H1 (cell line): ENCODE data around the gene C19orf53. TPM values are rescaled to one million over a fixed set of nuclear protein-coding genes. Genes with fewer than 3 reads are reported as not detected.

Source experiments
- CTCF ChIA-PET: fragments of 300-600 bp; sonication (Branson Sonifier 250); formaldehyde crosslinking; loops from one replicate; lab custom pipeline; 2021; ENCODE audit not compliant: partially characterized antibody; lab: Charles Lee
- POLR2A ChIA-PET: fragments of 300-600 bp; sonication (Branson Sonifier 250); formaldehyde crosslinking; loops from one replicate; lab custom pipeline; 2021; ENCODE audit warnings: inconsistent platforms; ENCODE audit not compliant: partially characterized antibody; lab: Charles Lee
- DNase-seq, 2 experiments: peaks; one replicate each; pipeline versions ENCODE4 v3.0.0 to v3.0.0-alpha.2; 2010 to 2022; ENCODE audit warnings: low spot score in 2 of 2, low read depth in 1 of 2, mixed read lengths in 1 of 2
- FAIRE-seq: peaks from 2 replicates; lab custom pipeline; 2011; peaks lifted over from hg19 to GRCh38; lab: Jason Lieb, UNC
- H2AFZ ChIP-seq: 2 replicates; pipeline ENCODE4 v1.8.1; 2012; ENCODE audit warnings: low read length, inconsistent platforms
- H2AK5ac ChIP-seq: 2 replicates; pipeline ENCODE4 v1.6.1; 2013; ENCODE audit warnings: low read depth, low read length
- H2BK120ac ChIP-seq: replicated peaks from 2 replicates; pipeline ENCODE3; 2013; ENCODE audit warnings: low read depth, low read length, inconsistent platforms
- H2BK12ac ChIP-seq: 2 replicates; pipeline ENCODE4 v1.6.1; 2013; ENCODE audit warnings: low read depth, low read length
- H2BK15ac ChIP-seq: 2 replicates; pipeline ENCODE4 v1.6.1; 2013; ENCODE audit warnings: low read length
- H2BK20ac ChIP-seq: 2 replicates; pipeline ENCODE4 v1.6.1; 2013; ENCODE audit warnings: low read length
- H2BK5ac ChIP-seq: 2 replicates; pipeline ENCODE4 v1.6.1; 2013; ENCODE audit warnings: low read depth, low read length
- H3K14ac ChIP-seq: 2 replicates; pipeline ENCODE4 v1.6.1; 2013; ENCODE audit warnings: inconsistent platforms; ENCODE audit not compliant: insufficient read length
- H3K18ac ChIP-seq: 2 replicates; pipeline ENCODE4 v1.6.1; 2013; ENCODE audit warnings: low read length; ENCODE audit errors: extremely low read depth
- H3K23ac ChIP-seq: 2 replicates; pipeline ENCODE4 v1.6.1; 2013; ENCODE audit warnings: inconsistent platforms; ENCODE audit not compliant: insufficient read length
- H3K23me2 ChIP-seq: 2 replicates; pipeline ENCODE4 v1.6.1; 2013; ENCODE audit warnings: low read depth, low read length
- H3K27ac ChIP-seq: 2 replicates; pipeline ENCODE4 v1.6.1; 2011; ENCODE audit warnings: low read depth, low read length, inconsistent platforms
- H3K27me3 ChIP-seq, 4 experiments: replicated peaks in 1 of 4; 1 replicate in 1 of 4; 2 replicates in 3 of 4; pipeline versions ENCODE4 v1.6.1 to v1.8.1; 2011 to 2013; ENCODE audit warnings: low read length in 3 of 4, mild to moderate bottlenecking in 3 of 4, inconsistent platforms in 2 of 4, mixed read lengths in 2 of 4, moderate library complexity in 1 of 4; ENCODE audit not compliant: control insufficient read depth in 3 of 4, insufficient read depth in 3 of 4; ENCODE audit errors: extremely low read depth in 1 of 4
- H3K36me3 ChIP-seq, 4 experiments: 2 replicates each; pipeline versions ENCODE4 v1.6.1 to v1.8.1; 2011 to 2013; ENCODE audit warnings: mild to moderate bottlenecking in 4 of 4, low read length in 3 of 4, moderate library complexity in 2 of 4, control low read depth in 1 of 4, inconsistent platforms in 1 of 4; ENCODE audit not compliant: insufficient read depth in 4 of 4, control insufficient read depth in 2 of 4
- H3K4ac ChIP-seq: replicated peaks from 2 replicates; pipeline ENCODE3; 2013; ENCODE audit warnings: low read length, low read depth, mixed read lengths, inconsistent platforms; ENCODE audit not compliant: insufficient read length
- H3K4me1 ChIP-seq, 4 experiments: replicated peaks in 1 of 4; 1 replicate in 1 of 4; 2 replicates in 3 of 4; pipeline versions ENCODE4 v1.6.1 to v1.8.1; 2011 to 2013; ENCODE audit warnings: low read length in 3 of 4, inconsistent platforms in 2 of 4, mixed read lengths in 1 of 4; ENCODE audit not compliant: insufficient read depth in 4 of 4, control insufficient read depth in 3 of 4
- H3K4me2 ChIP-seq, 2 experiments: 2 replicates each; pipeline versions ENCODE4 v1.6.1 to v1.8.1; 2011 to 2013; ENCODE audit warnings: low read depth in 2 of 2, low read length in 2 of 2, control low read depth in 1 of 2, inconsistent platforms in 1 of 2, mild to moderate bottlenecking in 1 of 2; ENCODE audit not compliant: insufficient read depth in 1 of 2
- H3K4me3 ChIP-seq, 4 experiments: fragments of 200-600, 300-600 bp in 1 of 4; sonication (generic), shearing (Covaris generic), sonication (Bioruptor Twin) in 1 of 4; 2 replicates each; pipeline versions ENCODE4 v1.5.1 to v1.8.1; 2011 to 2016; ENCODE audit warnings: low read length in 4 of 4, low read depth in 3 of 4, control low read depth in 2 of 4, inconsistent platforms in 2 of 4, mild to moderate bottlenecking in 2 of 4, mixed read lengths in 1 of 4, moderate library complexity in 1 of 4; ENCODE audit not compliant: insufficient read depth in 2 of 4; ENCODE audit errors: extremely low read depth in 1 of 4
- H3K56ac ChIP-seq: replicated peaks from 2 replicates; pipeline ENCODE3; 2013; ENCODE audit warnings: low read depth, mild to moderate bottlenecking, mixed read lengths, low read length, inconsistent platforms; ENCODE audit not compliant: insufficient read length
- H3K79me1 ChIP-seq: 2 replicates; pipeline ENCODE4 v1.6.1; 2013; ENCODE audit warnings: low read depth, low read length, control low read depth
- H3K79me2 ChIP-seq, 2 experiments: 2 replicates each; pipeline versions ENCODE4 v1.6.1 to v1.8.1; 2012 to 2013; ENCODE audit warnings: low read length in 2 of 2, mild to moderate bottlenecking in 2 of 2, inconsistent platforms in 1 of 2; ENCODE audit not compliant: insufficient read depth in 2 of 2, control insufficient read depth in 1 of 2
- H3K9ac ChIP-seq, 4 experiments: replicated peaks in 1 of 4; 1 replicate in 1 of 4; 2 replicates in 3 of 4; pipeline versions ENCODE4 v1.6.1 to v1.8.1; 2011 to 2013; ENCODE audit warnings: low read depth in 3 of 4, low read length in 3 of 4, control low read depth in 2 of 4, mild to moderate bottlenecking in 2 of 4, moderate library complexity in 2 of 4, inconsistent platforms in 1 of 4; ENCODE audit errors: extremely low read depth in 1 of 4
- H3K9me3 ChIP-seq, 2 experiments: 2 replicates each; pipeline versions ENCODE4 v1.6.1 to v1.8.1; 2012 to 2013; ENCODE audit warnings: mild to moderate bottlenecking in 2 of 2, moderate library complexity in 2 of 2, control low read depth in 1 of 2, inconsistent platforms in 1 of 2, low read depth in 1 of 2, low read length in 1 of 2, mixed read lengths in 1 of 2; ENCODE audit not compliant: insufficient read depth in 2 of 2
- H4K20me1 ChIP-seq, 2 experiments: replicated peaks in 1 of 2; 2 replicates each; pipeline versions ENCODE3 to v1.8.1; 2011 to 2013; ENCODE audit warnings: inconsistent platforms in 2 of 2, low read length in 2 of 2, mild to moderate bottlenecking in 1 of 2; ENCODE audit not compliant: insufficient read depth in 2 of 2, control insufficient read depth in 1 of 2
- H4K5ac ChIP-seq: 2 replicates; pipeline ENCODE4 v1.6.1; 2013; ENCODE audit warnings: low read length, low read depth, mixed read lengths, inconsistent platforms; ENCODE audit not compliant: insufficient read length
- H4K8ac ChIP-seq: 2 replicates; pipeline ENCODE4 v1.8.0; 2013; ENCODE audit warnings: mild to moderate bottlenecking, moderate library complexity, low read length, inconsistent platforms; ENCODE audit not compliant: insufficient read depth; ENCODE audit errors: extremely low read depth
- H4K91ac ChIP-seq: replicated peaks from 2 replicates; pipeline ENCODE3; 2013; ENCODE audit warnings: low read length, mixed read lengths, inconsistent platforms; ENCODE audit not compliant: insufficient read length
- CEBPB ChIP-seq: IDR thresholded peaks from 2 replicates; pipeline ENCODE4 v1.6.1; 2012; ENCODE audit warnings: low read depth, low read length
- JUND ChIP-seq: IDR thresholded peaks from 2 replicates; pipeline ENCODE4 v1.6.1; 2011; ENCODE audit warnings: mild to moderate bottlenecking, improper control_type of control experiment, low read length
- MAFK ChIP-seq: IDR thresholded peaks from 2 replicates; pipeline ENCODE4 v1.6.1; 2012; ENCODE audit warnings: low read depth, mild to moderate bottlenecking, improper control_type of control experiment, low read length
- WGBS, 2 experiments: shearing (Covaris generic) in 1 of 2; methylation state at CpG; one replicate each; pipeline versions ENCODE4 v1.1.6 to v1.1.7; 2013 to 2015; ENCODE audit warnings: low lambda C conversion rate in 2 of 2, mixed read lengths in 2 of 2, inconsistent platforms in 1 of 2, low coverage in 1 of 2, missing lambda C conversion rate in 1 of 2; ENCODE audit not compliant: insufficient replicate concordance in 2 of 2, insufficient coverage in 1 of 2, insufficient read length in 1 of 2; ENCODE audit errors: extremely low coverage in 1 of 2, missing lambda C conversion rate in 1 of 2; 5-methylcytosine and 5-hydroxymethylcytosine counted together
- polyA plus RNA-seq, 7 experiments: library from polyadenylated mRNA; depleted of rRNA in 3 of 7; stranded (reverse) in 5 of 7; unstranded in 2 of 7; fragments of >200 nt in 5 of 7; fragments of 200-250 nt in 2 of 7; gene quantifications; 1 replicate in 5 of 7; 2 replicates in 1 of 7; 4 replicates in 1 of 7; pipeline versions ENCODE4 v1.2.1 to v1.2.3, GENCODE V29; 2011 to 2013; ENCODE audit warnings: missing spikeins in 2 of 7, mixed read lengths in 2 of 7
- total RNA-seq: library from RNA; stranded (reverse); fragmentation: NEBNext Ultra II Directional; extraction: Animal tissue kit (Norgen Biotek cat#: 25700); gene quantifications from 2 replicates; pipeline ENCODE4 v1.2.1, GENCODE V29; 2021
- TF ChIP-seq, protein P1 (sequence below), 3 experiments: IDR thresholded peaks; 1 replicate in 2 of 3; 2 replicates in 1 of 3; pipeline versions ENCODE4 v1.5.1 to v1.6.1; 2011; ENCODE audit warnings: low read length in 3 of 3, mild to moderate bottlenecking in 3 of 3, inconsistent platforms in 2 of 3, low read depth in 1 of 3, moderate library complexity in 1 of 3; ENCODE audit not compliant: insufficient read depth in 1 of 3; ENCODE audit errors: control extremely low read depth in 1 of 3

The C19orf53 gene
- total and polyA plus RNA-seq, 2 of the 8 experiments (the other 6 are each of a cell fraction or from before 2014, with no cell fraction given): 104 to 169 TPM

DNA sequence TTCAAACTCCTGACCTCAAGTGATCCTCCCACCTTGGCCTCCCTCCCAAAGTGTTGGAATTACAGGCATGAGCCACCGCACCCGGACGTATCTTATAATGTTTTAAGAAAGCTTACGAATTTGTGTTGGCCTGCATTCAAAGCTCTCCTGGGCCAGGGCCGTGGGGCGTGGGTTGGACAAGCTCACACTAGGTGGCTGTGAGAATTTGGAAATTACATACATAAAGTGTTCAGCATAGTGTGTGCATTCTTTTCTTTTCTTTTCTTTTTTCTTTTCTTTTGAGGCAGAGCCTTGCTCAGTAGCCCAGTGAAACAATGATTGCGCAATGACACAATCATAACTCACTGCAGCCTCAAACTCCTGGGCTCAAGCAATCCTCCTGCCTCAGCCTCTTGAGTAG, 23.6 kb downstream of the C19orf53 start:
- no peak overlapping the region for H4K8ac ChIP-seq
- no peak overlapping the region for H2AK5ac ChIP-seq
- no peak overlapping the region for H3K4ac ChIP-seq
- FAIRE-seq: no peak
- no peak overlapping the region for H3K23ac ChIP-seq
- no peak overlapping the region for H3K18ac ChIP-seq
- H3K9ac ChIP-seq: no peak overlapping the region
- CTCF ChIA-PET: interaction anchor here (0.6 to 5.5 kb wide), 16 partner anchors 10 to 317 kb away, joined by 3 to 42 read pairs (median 4); partner anchors contain the start of genes C19orf53, IL27RA and MISP3
- no peak overlapping the region for H3K27ac ChIP-seq
- H2AFZ ChIP-seq: no peak overlapping the region
- no peak overlapping the region for H3K56ac ChIP-seq
- peaks cover 5% of the 10 kb centered on the region; the same call in 1 of the 2 replicates for H3K79me1 ChIP-seq
- H3K27me3 ChIP-seq: no peaks in the 10 kb centered on the region
- H4K20me1 ChIP-seq: peaks cover 0 to 3% of the 10 kb centered on the region in 2 experiments
- H2BK20ac ChIP-seq: no peak overlapping the region
- POLR2A ChIA-PET: interaction anchor here (1.4 to 6.7 kb wide), 10 partner anchors 10 to 66 kb away, joined by 3 to 60 read pairs (median 12); partner anchors contain the start of gene C19orf53
- peaks cover 3 to 9% (median 3%) of the 10 kb centered on the region in 4 experiments; a peak in 4 of 8 replicates for H3K36me3 ChIP-seq
- no peak overlapping the region for H3K4me2 ChIP-seq
- H2BK120ac ChIP-seq: no peak overlapping the region
- no peak overlapping the region for H3K14ac ChIP-seq
- no peaks in the 10 kb centered on the region for H3K9me3 ChIP-seq
- no peak overlapping the region for H2BK15ac ChIP-seq
- no peak for TF ChIP-seq JUND
- TF ChIP-seq, protein P1, sequence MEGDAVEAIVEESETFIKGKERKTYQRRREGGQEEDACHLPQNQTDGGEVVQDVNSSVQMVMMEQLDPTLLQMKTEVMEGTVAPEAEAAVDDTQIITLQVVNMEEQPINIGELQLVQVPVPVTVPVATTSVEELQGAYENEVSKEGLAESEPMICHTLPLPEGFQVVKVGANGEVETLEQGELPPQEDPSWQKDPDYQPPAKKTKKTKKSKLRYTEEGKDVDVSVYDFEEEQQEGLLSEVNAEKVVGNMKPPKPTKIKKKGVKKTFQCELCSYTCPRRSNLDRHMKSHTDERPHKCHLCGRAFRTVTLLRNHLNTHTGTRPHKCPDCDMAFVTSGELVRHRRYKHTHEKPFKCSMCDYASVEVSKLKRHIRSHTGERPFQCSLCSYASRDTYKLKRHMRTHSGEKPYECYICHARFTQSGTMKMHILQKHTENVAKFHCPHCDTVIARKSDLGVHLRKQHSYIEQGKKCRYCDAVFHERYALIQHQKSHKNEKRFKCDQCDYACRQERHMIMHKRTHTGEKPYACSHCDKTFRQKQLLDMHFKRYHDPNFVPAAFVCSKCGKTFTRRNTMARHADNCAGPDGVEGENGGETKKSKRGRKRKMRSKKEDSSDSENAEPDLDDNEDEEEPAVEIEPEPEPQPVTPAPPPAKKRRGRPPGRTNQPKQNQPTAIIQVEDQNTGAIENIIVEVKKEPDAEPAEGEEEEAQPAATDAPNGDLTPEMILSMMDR (IDR thresholded peaks at IDR 0.05; ENCODE audit: control extremely low read depth in 1 of 3, insufficient read depth in 1 of 3, low read depth in 1 of 3, low read length in 3 of 3): no peak
- TF ChIP-seq MAFK: no peak
- TF ChIP-seq CEBPB: peak; percentile 96
- H2BK5ac ChIP-seq: no peak overlapping the region
- no peak overlapping the region for H3K4me3 ChIP-seq
- 96% methylated on average over 7 of the region's 7 CpGs; no CpG with 5 or more reads in 1 of the 2 experiments for WGBS, 2 experiments
- peaks cover 8% of the 10 kb centered on the region; the same call in 1 of the 2 replicates for H3K23me2 ChIP-seq
- peaks cover 0 to 12% of the 10 kb centered on the region in 2 experiments; a peak in 1 of 4 replicates for H3K79me2 ChIP-seq
- H2BK12ac ChIP-seq: no peak overlapping the region
- H4K5ac ChIP-seq: no peak overlapping the region
- no peak overlapping the region for H4K91ac ChIP-seq
- peaks cover 0 to 7% (median 4%) of the 10 kb centered on the region in 4 experiments; a peak in 4 of 7 replicates for H3K4me1 ChIP-seq
- no peak for DNase-seq
